Stimulated activated CD8-positive, alpha-beta memory T cell treated with anti-CD3 and anti-CD28 coated beads, Interleukin-15, amount 100 ng/mL, for 24 hours (primary cell): ENCODE results near the gene MUC12.

Experiments used
- DNase-seq: peaks from one replicate; pipeline ENCODE4 v3.0.0-alpha.2; 2020; ENCODE audit warnings: low read depth

MUC12 gene

GRCh38 chr7:101066833-101067177 lies 97.4 kb downstream of the MUC12 start:
- no peak for DNase-seq

- no peak for DNase-seq
These were observed 99.0 kb downstream of the MUC12 start for GRCh38 chr7:101068401-101068800.
